ENCODE measurements around the gene EPHA1.

DNA sequence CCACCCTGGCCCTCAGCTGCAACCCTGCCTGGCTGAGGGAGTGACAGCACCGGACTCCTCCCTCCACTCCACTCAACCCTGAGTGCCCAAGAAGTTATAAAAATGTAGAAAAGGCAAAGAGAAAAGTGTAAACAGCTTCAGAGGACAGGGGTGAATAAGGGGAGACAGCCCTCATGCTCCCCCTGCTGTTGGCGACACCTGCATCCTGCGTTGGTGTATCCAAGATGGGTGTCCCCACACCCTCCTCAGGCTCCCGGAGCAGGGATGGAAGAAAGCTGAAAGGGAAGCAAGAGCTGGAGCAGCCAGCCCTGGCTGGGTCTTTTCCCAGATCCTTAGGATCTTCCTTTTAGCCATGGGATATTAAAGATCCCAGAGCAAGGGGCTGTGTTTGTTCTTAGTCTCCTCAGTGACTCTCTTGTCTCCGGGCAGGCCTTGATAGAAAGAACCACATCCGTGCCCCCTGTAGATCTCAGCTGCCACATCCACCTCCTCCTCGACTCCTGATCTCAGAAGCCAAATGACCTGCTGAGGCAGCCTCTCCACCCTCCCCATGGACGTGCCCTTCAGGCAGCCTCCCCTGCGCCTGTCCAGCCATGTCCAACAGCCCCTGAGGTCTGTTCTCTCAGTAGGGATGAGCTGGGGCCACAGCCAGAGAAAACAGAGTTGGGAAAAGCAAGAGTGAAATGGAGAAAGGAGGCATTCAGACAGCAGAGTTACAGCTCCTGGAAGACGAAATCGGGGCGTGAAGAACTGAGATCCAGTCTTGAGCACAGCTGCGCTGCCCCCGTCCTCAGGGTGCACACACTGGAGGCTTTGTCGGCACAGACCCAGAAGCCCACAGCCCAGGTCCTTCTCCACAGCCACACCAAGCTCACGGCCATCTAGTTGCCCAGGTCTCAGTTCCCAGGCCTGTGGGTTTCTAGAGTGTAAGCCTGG lies 52.9 kb downstream of the EPHA1 start:
- TF ChIP-seq POLR2AphosphoS5 (IDR thresholded peaks at IDR 0.05) (no peak), CTCF (IDR thresholded peaks at IDR 0.05) (no peak)
